NCI-H2227 treated with DMSO at 0.1 percent for 48 hours (cell line): ENCODE measurements around the gene SP6.

Experiments used
- DNase-seq: peaks from one replicate; lab custom pipeline; 2025; lab: John Stamatoyannopoulos, UW

Gene SP6

DNA sequence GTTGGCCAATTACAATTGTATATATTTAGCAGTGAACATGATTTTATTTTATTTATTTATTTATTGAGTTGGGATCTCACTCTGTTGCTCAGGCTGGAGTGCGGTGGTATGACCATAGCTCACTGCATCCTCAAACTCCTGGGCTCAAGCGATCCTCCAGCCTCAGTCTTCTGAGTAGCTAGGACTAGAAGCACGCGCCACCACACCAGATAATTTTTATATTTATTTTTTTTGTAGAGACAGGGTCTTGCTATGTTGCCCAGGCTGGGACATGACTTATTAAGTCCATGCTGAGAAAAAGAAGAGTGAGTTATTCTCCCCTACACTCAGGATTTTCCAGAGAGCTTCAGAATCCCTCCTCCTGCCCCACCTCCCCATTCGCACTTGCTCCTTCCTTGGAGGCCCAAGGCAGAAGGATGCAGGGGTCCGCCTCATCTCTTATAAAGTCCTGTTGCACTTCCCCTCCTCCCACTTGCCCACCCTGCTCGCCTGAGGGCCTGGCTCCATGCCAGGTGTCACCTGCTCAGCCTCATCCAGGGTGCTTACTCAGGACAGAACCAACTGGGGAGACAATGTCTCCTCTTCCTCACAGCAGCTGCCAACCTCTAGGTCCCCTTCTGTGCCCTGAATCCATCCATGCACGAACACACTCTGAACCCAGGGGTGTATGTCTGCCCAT, 29.0 kb upstream of the SP6 start:
- no peak for DNase-seq

DNA sequence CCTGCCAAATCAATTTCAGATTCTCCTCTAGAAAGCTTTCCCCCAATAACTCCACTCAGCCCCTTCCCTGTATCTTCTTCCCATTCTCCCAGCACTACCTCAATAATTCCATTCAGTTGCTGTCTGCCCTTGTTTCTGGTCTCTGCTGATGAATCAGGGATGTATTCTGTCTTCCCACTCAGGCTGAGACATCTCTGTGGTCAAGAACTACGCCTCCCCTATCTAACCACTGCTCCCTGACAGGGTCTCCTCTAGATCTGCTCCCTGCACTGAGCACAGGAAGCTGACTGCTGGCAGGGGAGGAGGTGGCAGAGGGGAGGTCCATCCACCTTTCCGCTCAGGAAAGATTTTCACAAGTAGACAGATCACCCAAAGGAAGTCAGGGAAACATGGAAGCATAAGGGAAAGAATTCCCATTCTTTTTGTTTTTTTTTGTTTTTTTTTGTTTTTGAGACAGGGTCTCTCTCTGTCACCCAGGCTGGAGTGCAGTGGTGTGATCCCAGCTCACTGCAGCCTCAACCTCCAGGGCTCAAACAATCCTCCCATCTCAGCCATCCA, 28.1 kb upstream of the SP6 start:
- no peak for DNase-seq

DNA sequence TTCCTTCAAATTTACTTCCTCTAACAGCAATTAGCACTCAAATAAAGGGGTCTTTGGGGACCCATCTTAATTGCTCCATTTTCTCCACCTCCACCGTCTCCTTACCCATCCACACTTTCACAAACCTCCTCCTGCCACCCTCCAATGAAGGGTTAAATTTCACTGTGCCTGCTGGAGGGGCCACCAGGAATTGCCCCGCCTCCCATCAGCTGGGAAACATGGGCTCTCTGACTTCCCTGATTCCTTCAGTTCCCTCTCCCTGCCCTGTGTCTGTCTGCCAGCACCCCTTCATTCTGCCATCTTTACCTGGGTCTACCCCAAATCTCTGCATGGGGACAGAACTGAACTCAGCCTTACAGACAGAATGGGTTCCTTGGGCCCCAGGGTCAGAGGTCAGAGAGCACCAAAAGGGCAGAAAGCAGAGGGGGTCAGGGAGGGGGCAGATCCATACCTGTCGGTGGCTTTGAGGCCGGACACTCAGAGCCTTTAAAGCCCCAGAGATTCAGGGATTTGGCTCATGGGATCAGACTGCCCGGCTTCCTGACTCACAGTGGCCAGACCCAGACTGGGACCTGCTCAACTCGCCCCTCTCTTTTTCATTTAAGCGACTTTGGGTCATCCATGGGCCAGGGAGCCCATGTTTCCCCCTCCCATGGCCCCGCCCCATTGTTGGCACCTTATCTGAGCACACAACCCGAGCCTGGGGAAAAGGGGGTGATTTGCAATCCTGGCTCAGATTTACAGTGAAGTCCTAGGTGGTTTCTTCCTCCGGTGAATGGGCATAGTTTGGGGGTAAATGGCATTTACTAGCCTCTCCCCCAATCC, 27.5 kb upstream of the SP6 start:
- no peak for DNase-seq

DNA sequence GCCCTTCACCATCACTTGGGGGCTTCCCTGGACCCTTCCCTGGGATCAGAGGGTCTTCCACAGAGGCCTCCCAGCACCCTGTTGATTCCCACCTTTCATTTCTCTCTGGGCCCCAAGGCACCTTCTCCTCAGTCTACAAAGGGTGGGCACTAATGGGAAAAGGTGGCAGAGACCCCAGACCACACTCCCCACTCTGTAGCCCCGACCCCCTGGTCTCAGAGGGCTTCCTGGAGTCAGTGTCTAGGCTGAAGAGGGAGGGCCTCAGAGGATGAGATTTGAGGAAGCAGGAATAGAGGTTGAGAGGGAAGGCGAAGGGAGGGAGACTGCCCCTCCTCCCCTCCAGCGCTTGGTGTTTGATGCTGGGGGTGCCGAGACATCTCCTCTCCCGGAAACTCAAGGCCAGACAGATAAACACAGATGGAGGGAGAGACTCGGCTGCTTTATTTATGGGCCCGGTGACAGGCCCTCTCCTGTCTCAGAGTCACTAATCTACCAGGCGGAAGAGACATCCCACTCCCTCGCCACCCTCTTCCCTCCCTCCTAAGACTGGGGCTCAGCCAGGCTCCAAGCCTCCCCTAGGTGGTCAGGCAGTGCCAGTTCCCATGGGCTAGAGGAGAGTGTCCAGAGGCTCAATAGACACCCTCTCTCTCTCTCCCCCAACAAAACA, 26.5 kb upstream of the SP6 start:
- DNase-seq, result no peak

DNA sequence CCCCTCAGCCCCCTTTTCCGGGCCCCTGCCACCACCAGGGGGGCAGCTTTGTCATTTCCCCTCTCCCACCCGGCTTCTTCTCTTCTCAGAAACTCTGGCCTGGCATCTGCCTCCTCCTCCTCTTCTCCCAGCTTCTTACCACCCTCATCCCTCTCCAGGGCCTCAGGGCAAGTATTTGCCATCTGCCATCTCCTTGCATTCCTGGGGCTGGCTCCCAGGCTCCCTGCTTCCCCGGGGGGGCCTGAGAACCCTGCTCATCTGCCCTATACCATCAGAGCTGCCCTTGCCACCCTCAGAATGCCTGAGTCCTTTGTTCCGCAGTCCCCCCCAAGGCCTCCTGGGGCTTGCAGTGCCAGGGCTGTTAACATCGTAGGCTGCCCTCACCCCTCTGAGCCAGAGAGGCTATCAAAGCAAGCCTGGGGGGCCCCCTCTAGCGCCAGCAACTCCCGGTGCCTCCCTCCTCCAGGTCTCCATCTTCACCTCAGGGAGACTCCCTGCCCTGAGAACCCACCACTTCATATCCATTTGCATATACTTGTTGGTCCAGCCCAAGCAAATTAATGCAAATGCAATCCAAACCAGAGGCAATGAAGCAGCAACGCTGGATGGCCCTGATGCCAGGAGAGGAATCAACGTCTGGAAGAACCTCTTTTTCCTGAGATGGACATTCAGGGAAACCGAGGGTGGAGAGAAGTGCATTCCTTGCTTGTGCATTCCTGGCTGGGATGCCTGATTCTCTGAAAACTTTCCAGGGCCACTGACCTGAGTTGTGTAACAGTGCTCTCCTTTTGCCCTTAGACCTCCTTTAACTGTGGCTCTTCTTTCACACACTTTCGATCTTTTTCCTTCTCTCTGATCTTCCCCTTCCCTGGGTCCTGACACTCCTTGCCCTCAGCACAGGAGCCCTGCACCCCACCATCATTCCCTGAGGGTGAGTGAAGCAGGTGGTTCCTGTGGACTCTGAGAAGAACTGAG, 24.3 kb upstream of the SP6 start:
- DNase-seq, result no peak

DNA sequence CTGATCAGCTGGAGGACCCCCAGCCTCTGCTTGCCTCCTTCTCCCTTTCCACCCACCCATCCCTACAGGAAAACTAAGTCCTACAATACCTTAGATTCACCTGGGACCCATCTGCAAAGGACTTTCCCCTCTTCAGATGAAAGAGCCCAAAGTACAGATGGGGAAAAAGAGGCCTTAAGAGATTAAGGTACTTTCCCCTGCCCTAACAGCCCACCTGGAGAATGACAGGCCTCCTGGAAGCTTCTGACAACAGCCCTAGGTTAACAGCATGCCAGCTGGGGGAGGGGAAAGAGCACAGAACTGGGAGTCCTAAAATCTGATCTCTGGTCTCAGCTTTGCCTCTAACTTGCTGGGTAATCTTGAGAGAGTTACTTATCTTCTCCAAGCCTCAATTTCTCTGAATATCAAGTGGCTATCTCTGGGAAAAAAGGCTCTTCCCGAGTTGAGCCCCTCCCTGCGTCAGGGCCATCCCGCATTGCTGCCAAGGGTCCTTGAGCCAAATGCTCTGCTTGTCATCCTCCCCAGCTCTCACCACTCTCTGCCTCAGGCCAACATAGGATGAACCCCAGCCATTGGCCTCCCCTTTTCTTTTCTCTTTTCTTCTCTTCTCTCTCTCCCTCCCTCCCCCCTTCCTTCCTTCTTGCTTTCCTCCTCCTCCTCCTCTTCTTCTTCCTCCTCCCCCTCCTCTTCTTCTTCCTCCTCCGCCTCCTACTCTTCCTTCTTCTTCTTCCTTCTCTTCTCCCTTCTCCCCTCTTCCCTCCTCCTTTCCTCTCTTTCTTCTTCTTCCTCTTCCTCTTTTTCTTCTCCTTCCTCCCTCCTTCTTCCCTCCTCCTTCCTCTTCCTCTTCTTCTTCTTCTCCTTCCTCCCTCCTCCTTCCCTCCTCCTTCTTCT, 22.5 kb upstream of the SP6 start:
- DNase-seq, result no peak

DNA sequence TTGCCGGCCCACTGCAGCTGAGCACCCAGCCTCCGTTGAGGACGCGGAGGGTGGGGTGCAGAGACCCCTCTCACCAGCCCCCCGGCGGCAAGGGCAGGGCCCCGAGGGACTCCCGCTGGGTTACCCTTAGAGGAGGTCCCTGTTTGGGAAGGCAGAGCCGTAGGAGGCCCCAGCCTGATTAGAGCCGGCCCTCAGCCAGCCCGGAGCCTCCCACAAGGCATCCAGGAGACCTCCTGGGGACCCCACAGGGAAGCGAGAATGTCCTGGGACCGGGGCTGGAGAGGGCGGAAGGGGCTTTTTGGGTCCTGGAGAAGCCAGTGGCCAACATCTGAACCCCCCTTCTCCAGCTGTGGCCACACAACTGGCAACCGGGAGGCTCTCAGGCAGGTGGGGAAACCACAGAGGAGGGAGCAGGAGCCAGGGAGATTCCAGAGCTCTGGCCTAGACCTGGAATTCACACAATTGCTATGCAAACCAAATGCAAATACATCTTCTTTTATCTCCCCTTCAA, 21.7 kb upstream of the SP6 start:
- DNase-seq, result no peak

DNA sequence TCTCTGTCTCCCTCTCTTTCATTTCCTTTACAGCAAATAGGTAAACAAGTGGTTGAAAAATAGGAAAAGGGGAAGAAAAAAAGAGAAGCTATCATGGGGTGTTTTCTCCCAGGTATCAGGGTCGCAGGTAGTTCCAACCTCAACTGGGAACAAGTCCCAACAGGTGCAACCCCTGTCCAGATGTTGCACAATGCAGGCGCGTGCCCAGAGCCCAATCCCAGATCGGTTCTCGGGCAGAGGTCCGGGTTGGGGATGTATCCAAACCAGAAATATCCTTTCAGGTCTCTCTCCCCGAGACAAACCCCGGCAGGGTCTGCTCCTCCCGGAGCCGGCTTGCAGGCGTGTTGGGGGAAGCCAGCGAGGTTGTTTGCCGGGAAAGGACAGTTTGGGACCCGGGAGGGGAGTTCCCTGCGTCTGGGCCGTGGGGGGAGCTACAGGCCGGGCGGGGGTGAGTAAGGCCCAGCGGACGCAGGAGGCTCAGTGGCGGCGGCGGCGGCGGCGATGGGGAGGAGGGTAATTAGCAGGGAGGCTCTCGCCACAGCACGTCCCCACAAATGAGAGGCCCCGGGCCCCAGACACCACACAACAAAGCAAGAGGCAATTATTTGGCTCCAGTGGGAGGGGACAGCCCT, 21.2 kb upstream of the SP6 start:
- peak; percentile 68 for DNase-seq

DNA sequence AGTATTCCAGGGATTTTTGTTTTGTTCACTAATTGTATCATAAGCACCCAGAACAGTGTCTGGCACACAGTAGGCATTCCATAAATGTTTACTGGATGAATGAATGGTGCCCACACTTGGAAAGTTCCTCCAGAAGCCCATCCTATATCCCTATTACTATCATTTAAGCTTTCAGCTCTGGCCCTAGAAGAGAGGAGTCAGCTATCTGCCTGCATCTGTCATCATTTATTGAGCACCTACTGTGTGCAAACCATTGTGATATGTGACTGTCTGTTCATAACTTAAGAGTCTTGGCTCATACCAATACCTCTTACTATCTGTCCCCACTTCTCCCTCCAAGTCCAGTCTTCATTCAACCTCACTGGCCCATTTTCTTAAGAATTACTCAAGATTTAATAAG, 20.1 kb upstream of the SP6 start:
- no peak for DNase-seq

DNA sequence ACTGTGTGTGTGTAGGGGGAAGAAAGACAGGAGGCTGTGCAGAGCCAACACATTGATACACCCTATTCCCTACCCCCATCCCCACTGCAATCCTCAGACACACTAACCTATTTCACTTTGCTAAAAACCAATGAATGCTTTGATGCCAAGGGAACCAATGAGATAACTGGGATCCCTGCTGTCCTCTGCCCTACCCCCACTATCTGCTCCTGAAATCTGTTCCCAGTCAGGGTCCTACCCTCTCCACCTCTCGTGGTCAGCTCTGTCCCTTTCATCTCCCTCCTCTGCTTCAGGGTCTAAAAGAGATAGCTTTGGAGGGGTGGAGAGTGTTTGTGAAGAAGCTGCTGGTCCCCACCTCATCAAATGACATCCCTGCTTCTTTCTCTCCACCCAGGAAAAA, 19.1 kb upstream of the SP6 start:
- DNase-seq, result no peak

DNA sequence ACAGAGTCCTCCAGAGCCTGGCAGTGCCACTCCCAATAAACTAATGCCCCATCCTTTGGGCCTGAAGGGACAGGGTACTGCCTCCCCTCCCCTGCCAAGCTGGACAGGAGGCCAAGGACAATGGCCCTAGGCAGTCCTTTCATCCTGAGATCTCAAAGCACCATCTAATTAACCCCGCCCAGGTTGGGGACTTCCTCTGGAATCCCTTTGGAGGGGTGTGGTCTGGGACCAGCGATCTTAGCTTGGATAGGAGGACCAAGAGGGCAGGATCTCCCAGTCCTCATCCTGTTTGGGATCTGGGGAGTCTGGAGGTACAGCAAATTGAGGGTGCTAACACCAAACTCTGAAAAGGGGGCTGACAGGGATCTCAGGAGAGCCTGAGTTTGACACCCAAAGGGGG, 18.2 kb upstream of the SP6 start:
- no peak for DNase-seq

DNA sequence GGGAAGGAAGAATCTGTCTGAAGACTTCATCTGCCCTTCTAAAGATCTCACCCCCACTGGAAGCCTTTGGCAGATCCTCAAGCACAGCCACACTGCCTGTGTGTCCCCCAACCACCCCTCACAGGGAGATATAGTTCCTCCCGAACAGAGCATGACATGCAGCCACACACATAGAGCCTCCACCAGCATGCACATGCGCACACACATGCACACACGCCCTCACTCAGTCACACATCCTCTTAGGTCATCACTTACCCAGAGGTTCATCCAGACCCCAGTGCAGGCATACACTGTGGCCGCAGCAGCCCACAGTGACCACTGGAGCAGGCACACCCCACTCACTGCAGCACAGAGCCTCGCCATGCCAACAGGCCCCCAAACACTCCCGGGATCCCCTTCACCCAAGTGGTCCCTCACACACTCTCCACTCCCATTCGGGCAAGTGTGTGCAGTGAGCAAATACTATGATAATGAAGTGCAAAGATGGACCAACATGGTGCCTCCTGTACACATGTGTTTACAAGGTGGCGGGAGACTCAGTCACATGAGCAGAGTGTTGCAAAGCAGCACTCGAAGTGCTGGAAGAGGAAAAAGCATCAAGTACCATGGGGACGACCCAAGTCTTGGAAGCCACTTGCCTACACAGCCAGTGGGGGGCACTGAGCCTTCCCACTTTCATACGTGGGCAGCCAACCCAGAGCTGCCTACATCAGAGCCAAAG, 17.0 kb upstream of the SP6 start:
- no peak for DNase-seq

DNA sequence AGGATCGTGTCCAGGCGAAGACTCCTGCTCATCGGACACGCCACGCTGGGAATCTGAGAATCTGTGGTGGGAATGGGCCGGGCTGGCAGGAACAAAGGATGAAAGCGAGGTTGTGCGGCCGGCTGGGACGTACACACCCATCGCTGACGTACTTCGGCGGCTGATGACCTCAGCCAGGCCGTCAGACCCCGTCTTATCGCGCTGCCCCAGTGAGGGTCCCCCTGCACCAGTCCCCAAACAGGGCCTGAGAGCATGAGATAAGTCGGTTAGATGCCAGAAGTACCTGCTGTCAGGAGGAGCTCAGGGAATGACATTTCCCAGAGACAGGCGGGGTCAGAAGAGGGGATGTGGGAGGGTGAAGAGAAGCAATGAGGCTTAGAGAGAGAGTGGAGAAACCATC, 16.0 kb upstream of the SP6 start:
- no peak for DNase-seq

DNA sequence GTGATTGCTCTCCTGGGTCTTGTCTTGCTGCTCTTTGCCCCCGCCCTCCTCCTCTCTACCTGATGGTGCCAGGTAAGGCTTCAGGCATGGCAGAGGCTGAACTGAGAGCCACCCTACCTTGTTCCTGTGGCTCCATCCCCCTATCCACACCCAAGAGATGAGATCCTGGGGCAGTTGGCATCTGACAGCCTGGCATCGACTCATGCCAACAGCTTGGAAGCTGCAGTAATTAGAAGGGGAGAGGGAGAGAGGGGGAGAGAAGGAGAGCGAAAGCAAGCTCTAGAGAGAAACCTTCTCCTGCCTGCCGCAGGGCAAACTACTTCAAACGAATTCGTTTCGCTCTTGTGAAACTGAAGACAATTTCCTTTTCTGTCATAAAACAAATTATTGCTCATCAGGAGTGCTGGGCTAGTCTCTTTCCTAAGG, 13.8 kb upstream of the SP6 start:
- no peak for DNase-seq

DNA sequence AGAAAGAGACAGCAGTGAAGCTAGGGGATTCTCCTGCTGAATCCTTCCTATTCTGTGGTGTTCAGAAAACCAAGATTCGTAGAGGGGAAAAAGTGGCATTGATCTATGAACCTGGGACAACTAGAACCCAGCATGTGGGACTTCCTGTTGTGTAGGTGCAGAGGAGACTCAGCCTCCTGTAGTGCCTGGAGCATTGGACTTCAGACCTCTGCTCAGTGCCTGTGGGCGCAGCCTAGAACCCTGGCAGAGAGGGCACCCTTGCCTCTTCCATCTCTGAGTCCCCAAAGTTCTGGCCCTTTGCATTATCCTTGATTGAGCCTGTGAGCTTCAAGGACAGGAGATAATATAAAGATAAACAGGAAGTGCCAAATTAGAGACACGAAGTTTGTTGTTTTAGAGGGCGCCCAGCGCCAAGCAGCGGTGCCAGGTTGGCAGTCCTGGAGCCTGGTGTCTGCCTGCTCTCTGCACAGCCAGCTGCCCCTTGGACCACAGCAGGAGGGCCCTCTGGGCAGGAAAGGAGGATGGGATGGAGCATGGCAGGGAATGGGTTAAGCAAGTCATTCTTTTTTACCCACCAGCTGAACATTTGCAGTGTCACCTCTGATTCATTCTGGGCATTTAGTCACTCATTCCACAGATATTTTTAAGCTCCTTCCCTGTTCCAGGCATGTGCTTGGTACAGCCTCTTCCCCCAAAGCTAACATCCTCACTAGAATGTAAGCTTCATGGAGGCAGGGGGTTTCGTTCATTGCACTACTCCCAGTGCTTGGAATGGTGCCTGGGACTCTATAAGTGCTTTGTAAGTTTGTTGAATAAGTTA, 11.9 kb upstream of the SP6 start:
- DNase-seq, result no peak

DNA sequence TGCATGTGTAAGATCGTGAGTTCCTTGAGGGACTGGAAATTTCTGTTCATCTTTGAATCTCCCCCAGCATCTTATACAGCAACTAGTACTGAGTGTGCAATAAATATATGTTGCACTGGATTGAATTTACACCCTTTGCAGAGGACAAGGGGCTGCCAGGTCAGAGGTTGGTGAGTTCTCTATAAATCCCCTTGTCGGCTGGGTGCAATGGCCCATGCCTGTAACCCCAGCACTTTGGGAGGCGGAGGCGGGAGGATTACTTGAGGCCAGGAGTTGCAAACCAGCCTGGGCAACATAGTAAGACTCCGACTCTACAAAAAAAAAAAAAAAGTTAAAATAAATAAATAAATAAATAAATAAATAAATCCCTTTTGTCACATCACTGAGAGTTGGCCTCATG, 9.4 kb upstream of the SP6 start:
- no peak for DNase-seq

DNA sequence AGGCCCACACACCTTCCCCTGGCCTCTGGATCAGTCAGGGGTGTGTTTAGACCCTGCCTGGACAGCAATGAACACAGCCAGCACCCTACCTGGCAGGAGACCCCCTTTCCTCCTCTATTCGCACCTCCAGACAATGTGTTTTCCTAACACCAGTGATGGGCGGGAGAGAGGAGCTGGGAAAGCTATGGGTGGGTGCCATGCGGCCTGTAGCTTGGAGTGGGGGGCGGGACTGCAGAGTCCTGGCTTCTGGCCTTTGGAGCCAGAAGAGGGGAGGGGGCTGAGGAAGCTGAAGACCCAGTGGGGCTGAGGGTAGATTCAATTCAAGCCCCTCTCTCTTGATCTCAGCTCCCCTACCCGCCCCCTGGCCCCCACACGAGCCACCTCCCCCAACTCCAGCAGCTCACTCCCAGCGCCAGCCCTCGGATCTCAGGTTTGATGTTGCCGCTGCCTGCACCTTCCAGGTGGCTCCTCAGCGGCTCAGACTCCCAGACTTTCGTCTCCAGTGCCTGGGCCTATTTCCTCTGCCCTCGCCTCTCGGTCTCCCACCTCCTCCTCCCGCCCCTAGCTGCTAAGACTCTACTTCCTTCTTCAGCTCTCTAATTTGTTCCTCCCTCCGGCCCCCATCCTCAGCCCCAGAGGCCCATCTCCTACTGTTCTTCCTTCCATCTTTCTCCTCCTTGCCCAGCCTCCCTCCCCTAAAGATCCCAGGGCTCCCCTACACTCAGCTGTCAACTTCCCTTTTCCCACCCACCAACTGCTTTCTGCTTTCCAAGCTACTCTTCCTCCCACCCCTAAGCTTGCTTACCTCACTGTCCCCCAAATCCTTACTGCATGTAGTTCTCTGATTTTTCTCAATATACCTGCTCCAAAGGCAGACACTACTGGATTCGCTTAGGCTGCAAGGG, 6.8 kb upstream of the SP6 start:
- no peak for DNase-seq
